Temporal lobe (tissue), 2 donors: ENCODE measurements around the gene CNTLN. TPM values are rescaled to one million over a fixed set of nuclear protein-coding genes. Genes with fewer than 3 reads are reported as not detected.

Source experiments
- small RNA-seq: library from RNA; depleted of rRNA; stranded (forward); fragments of <200 nt; gene quantifications from one replicate; pipeline ENCODE3, GENCODE V24; 2014; ENCODE audit warnings: low replicate concordance
- total RNA-seq: library from RNA; depleted of rRNA; stranded (reverse); fragments of >200 nt; gene quantifications from one replicate; pipeline ENCODE4 v1.2.3, GENCODE V29; 2014

The CNTLN gene
- total RNA-seq, 1 donor from 2014 or later, result 13.5 TPM

Small RNAs within 50 kb of the gene (small RNA-seq; reads per million reads assigned to genes)
- gene RPS29P33, result not detected
